Measurements from ENCODE around the gene ALG3.
A peak's percentile ranks its signal among the peaks of the same experiment; 100 is the strongest.
"Not testable (repeated sequence)": the region's sequence is repeated elsewhere in the genome, so short reads cannot be mapped to it uniquely, and the experiment has no call there.

The ALG3 gene

GRCh38 chr3:184248454-184249411 lies at the start of gene ALG3:
Gene ALG3 (minus strand): TSS chr3:184248962. CDS start chr3:184248940, 22 bp downstream.
- peak; percentile 84 for DNase-seq (ENCODE audit: low spot score)

GRCh38 chr3:184296616-184297015 lies 47.9 kb upstream of the ALG3 start:
- DNase-seq (ENCODE audit: low spot score): no peak

- DNase-seq (ENCODE audit: low spot score): no peak
Measured at GRCh38 chr3:184295771-184296170, 47.0 kb upstream of the ALG3 start.

- no peak for DNase-seq (ENCODE audit: low spot score)
Measured at GRCh38 chr3:184291738-184292445, 43.1 kb upstream of the ALG3 start.

- DNase-seq (ENCODE audit: low spot score): no peak
Measured at GRCh38 chr3:184291044-184291737, 42.4 kb upstream of the ALG3 start.

- DNase-seq (ENCODE audit: low spot score): no peak
Measured at GRCh38 chr3:184290331-184290730, 41.6 kb upstream of the ALG3 start.

- DNase-seq (ENCODE audit: low spot score): peak; percentile 89
Measured at GRCh38 chr3:184289426-184289938, 40.7 kb upstream of the ALG3 start.

- peak; percentile 89 for DNase-seq (ENCODE audit: low spot score)
Measured at GRCh38 chr3:184284696-184285095, 35.9 kb upstream of the ALG3 start.

- no peak for DNase-seq (ENCODE audit: low spot score)
Measured at GRCh38 chr3:184283681-184284080, 34.9 kb upstream of the ALG3 start.

GRCh38 chr3:184282941-184283340 lies 34.2 kb upstream of the ALG3 start:
- no peak for DNase-seq (ENCODE audit: low spot score)

GRCh38 chr3:184277366-184277765 lies 28.6 kb upstream of the ALG3 start:
- no peak for DNase-seq (ENCODE audit: low spot score)

GRCh38 chr3:184275961-184276910 lies 27.5 kb upstream of the ALG3 start, which contains the start of gene ECE2:
Gene ECE2 (plus strand): TSS chr3:184276022. CDS start chr3:184276154, 132 bp downstream.
- no peak for DNase-seq (ENCODE audit: low spot score)

GRCh38 chr3:184275381-184275701 lies 26.6 kb upstream of the ALG3 start:
- DNase-seq (ENCODE audit: low spot score): no peak

- no peak for DNase-seq (ENCODE audit: low spot score)
Measured at GRCh38 chr3:184272269-184272668, 23.5 kb upstream of the ALG3 start.

- DNase-seq (ENCODE audit: low spot score): not testable (repeated sequence)
Measured at GRCh38 chr3:184267249-184267648, 18.5 kb upstream of the ALG3 start.

GRCh38 chr3:184262764-184263179 lies 14.0 kb upstream of the ALG3 start:
- DNase-seq (ENCODE audit: low spot score): no peak

- DNase-seq (ENCODE audit: low spot score): no peak
Measured at GRCh38 chr3:184261854-184262763, 13.3 kb upstream of the ALG3 start.

GRCh38 chr3:184261270-184261853 lies 12.6 kb upstream of the ALG3 start, which contains the start of gene CAMK2N2:
Gene CAMK2N2 (minus strand): TSS chr3:184261553. CDS start chr3:184261285, 268 bp downstream.
- peak; percentile 97 for DNase-seq (ENCODE audit: low spot score)

- DNase-seq (ENCODE audit: low spot score): no peak
Measured at GRCh38 chr3:184260724-184261269, 12.0 kb upstream of the ALG3 start.
